ENCODE results near the gene GLYR1. TPM values are rescaled to one million over a fixed set of nuclear protein-coding genes. Genes with fewer than 3 reads are reported as not detected.
A peak's percentile ranks its signal among the peaks of the same experiment; 100 is the strongest.

The GLYR1 gene
- total and polyA plus RNA-seq, 2 experiments from 2014 or later = 46.5 to 56.9 TPM

DNA sequence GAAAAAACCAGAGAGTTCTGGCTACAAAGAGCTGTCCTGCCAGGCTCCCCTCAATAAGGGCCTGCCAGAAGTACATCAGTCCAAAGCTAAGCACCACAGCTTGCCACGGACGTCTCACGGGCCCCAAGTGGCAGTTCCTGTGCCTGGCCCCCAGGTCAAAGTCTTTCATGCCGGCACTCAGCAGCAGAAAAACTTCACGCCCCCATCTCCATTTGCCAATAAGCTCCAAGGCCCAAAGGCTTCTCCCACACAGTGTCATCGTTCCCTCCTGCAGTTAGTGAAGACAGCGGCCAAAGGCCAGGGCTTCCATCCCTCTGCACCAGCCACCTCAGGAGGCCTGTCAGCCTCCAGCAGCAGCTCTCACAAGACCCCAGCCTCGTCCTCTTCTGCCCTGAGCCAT, 27.6 kb upstream of the GLYR1 start:
- Histone ChIP-seq H3K79me2 (peaks cover 4% of the 10 kb centered on the region), H3K9me2 (replicated peaks; ENCODE audit: insufficient read depth) (no peaks in the 10 kb centered on the region), H3K4me3 (no peak overlapping the region), H3K27me3 (no peaks in the 10 kb centered on the region), H3K9me3 (ENCODE audit: low read depth) (no peaks in the 10 kb centered on the region), H3K36me3 (replicated peaks; ENCODE audit: insufficient read depth, low read depth) (no peaks in the 10 kb centered on the region), H4K20me1 (ENCODE audit: insufficient read depth, poor library complexity, severe bottlenecking) (no peaks in the 10 kb centered on the region), H3K27ac (no peak overlapping the region), H3K4me2 (no peak overlapping the region), H2AFZ (no peak overlapping the region), H3K4me1 (ENCODE audit: insufficient read depth) (peaks cover 4% of the 10 kb centered on the region)
- peak; percentile 31 for DNase-seq (ENCODE audit: low spot score)
- WGBS (ENCODE audit: low lambda C conversion rate, missing lambda C conversion rate) = 86% methylated on average over 8 of the region's 8 CpGs
- TF ChIP-seq, protein P1, sequence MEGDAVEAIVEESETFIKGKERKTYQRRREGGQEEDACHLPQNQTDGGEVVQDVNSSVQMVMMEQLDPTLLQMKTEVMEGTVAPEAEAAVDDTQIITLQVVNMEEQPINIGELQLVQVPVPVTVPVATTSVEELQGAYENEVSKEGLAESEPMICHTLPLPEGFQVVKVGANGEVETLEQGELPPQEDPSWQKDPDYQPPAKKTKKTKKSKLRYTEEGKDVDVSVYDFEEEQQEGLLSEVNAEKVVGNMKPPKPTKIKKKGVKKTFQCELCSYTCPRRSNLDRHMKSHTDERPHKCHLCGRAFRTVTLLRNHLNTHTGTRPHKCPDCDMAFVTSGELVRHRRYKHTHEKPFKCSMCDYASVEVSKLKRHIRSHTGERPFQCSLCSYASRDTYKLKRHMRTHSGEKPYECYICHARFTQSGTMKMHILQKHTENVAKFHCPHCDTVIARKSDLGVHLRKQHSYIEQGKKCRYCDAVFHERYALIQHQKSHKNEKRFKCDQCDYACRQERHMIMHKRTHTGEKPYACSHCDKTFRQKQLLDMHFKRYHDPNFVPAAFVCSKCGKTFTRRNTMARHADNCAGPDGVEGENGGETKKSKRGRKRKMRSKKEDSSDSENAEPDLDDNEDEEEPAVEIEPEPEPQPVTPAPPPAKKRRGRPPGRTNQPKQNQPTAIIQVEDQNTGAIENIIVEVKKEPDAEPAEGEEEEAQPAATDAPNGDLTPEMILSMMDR (IDR thresholded peaks at IDR 0.05; ENCODE audit: poor library complexity) = no peak
- TF ChIP-seq EZH2phosphoT487 (IDR thresholded peaks at IDR 0.05; ENCODE audit: low read depth, severe bottlenecking, unreplicated experiment) (no peak), EZH2 (IDR thresholded peaks at IDR 0.05; ENCODE audit: borderline replicate concordance) (no peak)

DNA sequence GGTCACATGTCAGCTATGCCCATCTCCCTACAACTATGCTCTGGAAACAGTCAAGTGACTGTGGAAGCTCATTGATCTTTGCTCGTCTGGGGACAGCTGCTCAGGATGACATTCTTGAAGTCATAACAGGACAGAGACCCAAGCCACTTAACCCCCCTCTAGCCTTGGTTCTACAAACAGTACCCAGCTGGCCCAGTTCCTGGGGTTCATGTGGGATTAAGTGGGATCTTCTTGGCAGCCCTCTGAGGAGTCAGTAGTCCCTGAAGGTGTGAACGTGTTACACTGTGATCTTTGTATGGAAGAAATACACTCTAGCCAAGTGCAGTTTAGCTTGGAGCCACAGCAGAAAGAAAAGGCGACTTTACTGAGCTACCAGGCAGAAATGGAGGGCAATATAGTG, 26.0 kb upstream of the GLYR1 start:
- no peaks in the 10 kb centered on the region for H3K9me3 ChIP-seq (ENCODE audit: low read depth)
- no peaks in the 10 kb centered on the region for H3K36me3 ChIP-seq (replicated peaks; ENCODE audit: insufficient read depth, low read depth)
- WGBS (ENCODE audit: low lambda C conversion rate, missing lambda C conversion rate) = 82% methylated on average over 3 of the region's 3 CpGs
- TF ChIP-seq, protein P1 (IDR thresholded peaks at IDR 0.05; ENCODE audit: poor library complexity) = no peak
- TF ChIP-seq EZH2 (IDR thresholded peaks at IDR 0.05; ENCODE audit: borderline replicate concordance) (no peak), EZH2phosphoT487 (IDR thresholded peaks at IDR 0.05; ENCODE audit: low read depth, severe bottlenecking, unreplicated experiment) (no peak)
- H3K27ac ChIP-seq = no peak overlapping the region
- H3K4me1 ChIP-seq (ENCODE audit: insufficient read depth) = peaks cover 17% of the 10 kb centered on the region
- H3K9me2 ChIP-seq (replicated peaks; ENCODE audit: insufficient read depth) = no peaks in the 10 kb centered on the region
- H2AFZ ChIP-seq = no peak overlapping the region
- H3K4me2 ChIP-seq = no peak overlapping the region
- no peaks in the 10 kb centered on the region for H3K27me3 ChIP-seq
- peaks cover 12% of the 10 kb centered on the region for H3K79me2 ChIP-seq
- DNase-seq (ENCODE audit: low spot score) = no peak
- H3K4me3 ChIP-seq = no peak overlapping the region
- peaks cover 11% of the 10 kb centered on the region for H4K20me1 ChIP-seq (ENCODE audit: insufficient read depth, poor library complexity, severe bottlenecking)

DNA sequence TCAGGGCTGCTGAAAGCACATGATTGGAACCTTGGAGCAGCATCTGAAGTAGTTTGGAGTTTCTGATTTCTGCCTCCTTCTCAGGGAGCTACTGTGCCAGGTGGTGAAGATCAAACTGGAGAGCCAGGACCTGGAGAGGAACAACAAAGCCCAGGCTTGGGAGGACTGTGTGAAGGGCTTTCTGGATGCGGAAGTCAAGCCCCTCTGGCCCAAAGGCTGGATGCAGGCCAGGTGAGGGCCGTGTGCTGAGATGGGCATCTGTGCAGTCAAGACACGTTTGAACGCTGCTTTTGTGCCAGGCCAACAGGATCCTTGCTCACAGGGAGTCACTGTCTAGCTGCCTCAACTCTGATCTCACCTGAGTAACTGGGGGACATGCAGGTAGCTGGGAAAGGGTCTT, 24.0 kb upstream of the GLYR1 start:
- no peaks in the 10 kb centered on the region for H3K9me3 ChIP-seq (ENCODE audit: low read depth)
- H3K27me3 ChIP-seq = no peaks in the 10 kb centered on the region
- H3K79me2 ChIP-seq = peaks cover 32% of the 10 kb centered on the region
- H2AFZ ChIP-seq = no peak overlapping the region
- TF ChIP-seq, protein P1 (IDR thresholded peaks at IDR 0.05; ENCODE audit: poor library complexity) = no peak
- TF ChIP-seq EZH2 (IDR thresholded peaks at IDR 0.05; ENCODE audit: borderline replicate concordance) (no peak), EZH2phosphoT487 (IDR thresholded peaks at IDR 0.05; ENCODE audit: low read depth, severe bottlenecking, unreplicated experiment) (no peak)
- no peak for DNase-seq (ENCODE audit: low spot score)
- 100% methylated on average over 4 of the region's 4 CpGs for WGBS (ENCODE audit: low lambda C conversion rate, missing lambda C conversion rate)
- H3K4me3 ChIP-seq = no peak overlapping the region
- H3K4me1 ChIP-seq (ENCODE audit: insufficient read depth) = peaks cover 24% of the 10 kb centered on the region
- no peaks in the 10 kb centered on the region for H3K36me3 ChIP-seq (replicated peaks; ENCODE audit: insufficient read depth, low read depth)
- H3K4me2 ChIP-seq = no peak overlapping the region
- H3K27ac ChIP-seq = no peak overlapping the region
- H4K20me1 ChIP-seq (ENCODE audit: insufficient read depth, poor library complexity, severe bottlenecking) = peaks cover 24% of the 10 kb centered on the region
- H3K9me2 ChIP-seq (replicated peaks; ENCODE audit: insufficient read depth) = no peaks in the 10 kb centered on the region
